NCI-H748 (cell line): Measurements from ENCODE around the gene PANK1.

Experiments used
- DNase-seq: peaks from one replicate; lab custom pipeline; 2025; ENCODE audit not compliant: unreplicated experiment; lab: John Stamatoyannopoulos, UW

Gene PANK1

GRCh38 chr10:89652806-89653370, 7.8 kb upstream of the PANK1 start:
- no peak for DNase-seq

- no peak for DNase-seq
Observed at GRCh38 chr10:89651916-89652573, 7.0 kb upstream of the PANK1 start.

GRCh38 chr10:89651205-89651915, 6.3 kb upstream of the PANK1 start:
- no peak for DNase-seq

GRCh38 chr10:89649051-89649450, 4.0 kb upstream of the PANK1 start:
- no peak for DNase-seq

GRCh38 chr10:89648074-89648473, 3.0 kb upstream of the PANK1 start:
- DNase-seq = no peak

- DNase-seq = no peak
Observed at GRCh38 chr10:89646889-89647657, 2.0 kb upstream of the PANK1 start.

GRCh38 chr10:89645742-89646172, 715 bp upstream of the PANK1 start:
- DNase-seq = no peak

GRCh38 chr10:89644691-89644966, 413 bp downstream of the PANK1 start:
- DNase-seq = no peak

- peak; percentile 97 for DNase-seq
Observed at GRCh38 chr10:89643812-89644690, 991 bp downstream of the PANK1 start.

GRCh38 chr10:89643431-89643811, 1.6 kb downstream of the PANK1 start:
- no peak for DNase-seq

- DNase-seq = no peak
Observed at GRCh38 chr10:89642193-89642592, 2.8 kb downstream of the PANK1 start.

GRCh38 chr10:89640241-89640640, 4.8 kb downstream of the PANK1 start:
- DNase-seq = no peak

GRCh38 chr10:89639326-89639725, 5.7 kb downstream of the PANK1 start:
- DNase-seq = no peak

GRCh38 chr10:89637113-89637512, 7.9 kb downstream of the PANK1 start:
- DNase-seq = no peak

GRCh38 chr10:89634637-89635036, 10.4 kb downstream of the PANK1 start:
- DNase-seq = no peak

- DNase-seq = no peak
Observed at GRCh38 chr10:89633484-89633883, 11.6 kb downstream of the PANK1 start.

GRCh38 chr10:89632824-89633223, 12.2 kb downstream of the PANK1 start:
- DNase-seq = no peak

- DNase-seq = no peak
Observed at GRCh38 chr10:89627830-89628229, 17.2 kb downstream of the PANK1 start.

GRCh38 chr10:89625041-89625765, 19.8 kb downstream of the PANK1 start:
- DNase-seq = no peak

- no peak for DNase-seq
Observed at GRCh38 chr10:89624020-89624419, 21.0 kb downstream of the PANK1 start.
